HepG2 (cell line): ENCODE data around the gene TAB2.

Source experiments
- CREB1 ChIP-seq, 2 experiments: fragments of 450-650 bp in 1 of 2; IDR thresholded peaks; 2 replicates each; pipeline ENCODE4 v1.6.1; 2016 to 2017; ENCODE audit warnings: control low read depth in 1 of 2, mild to moderate bottlenecking in 1 of 2, missing compliant biosample characterization in 1 of 2, missing genetic modification characterization in 1 of 2
- DDIT3 ChIP-seq: sonication (generic); formaldehyde crosslinking; IDR thresholded peaks from 2 replicates; pipeline ENCODE4 v1.4.0; 2020; ENCODE audit warnings: mild to moderate bottlenecking, missing genetic modification reagents
- EP300 ChIP-seq, 3 experiments: sonication (generic) in 1 of 3; formaldehyde crosslinking in 1 of 3; IDR thresholded peaks; 2 replicates each; pipeline versions ENCODE4 v1.5.1 to v1.6.1; 2011 to 2020; ENCODE audit warnings: low read depth in 2 of 3, low read length in 2 of 3, borderline replicate concordance in 1 of 3, improper control_type of control experiment in 1 of 3, mild to moderate bottlenecking in 1 of 3, missing genetic modification reagents in 1 of 3, moderate library complexity in 1 of 3
- RBM22 ChIP-seq: fragments of 200-400 bp; formaldehyde crosslinking; optimal IDR thresholded peaks from 2 replicates; pipeline ENCODE3; 2017; ENCODE audit warnings: mild to moderate bottlenecking, low read length, moderate library complexity
- ZNF24 ChIP-seq: fragments of 450-650 bp; IDR thresholded peaks from 2 replicates; pipeline ENCODE4 v1.6.1; 2017; ENCODE audit warnings: antibody characterized with exemption, mild to moderate bottlenecking
- ZNF839 ChIP-seq: sonication (generic); formaldehyde crosslinking; IDR thresholded peaks from 2 replicates; pipeline ENCODE4 v1.4.0; 2020; ENCODE audit warnings: missing genetic modification reagents, mild to moderate bottlenecking, borderline replicate concordance
- TF ChIP-seq, protein P1 (sequence below): sonication (generic); formaldehyde crosslinking; IDR thresholded peaks from 2 replicates; pipeline ENCODE4 v1.5.0; 2020; ENCODE audit warnings: mild to moderate bottlenecking, missing genetic modification reagents, moderate library complexity
- TF ChIP-seq, protein P2 (sequence below): sonication (generic); formaldehyde crosslinking; IDR thresholded peaks from 2 replicates; pipeline ENCODE4 v1.8.0; 2022; ENCODE audit warnings: low read depth, missing genetic modification reagents

- TF ChIP-seq ZNF24 (no peak), ZNF839 (CRISPR knock-in tag) (no peak), EP300 (IDR thresholded peaks at IDR 0.05; ENCODE audit: low read depth in 2 of 2, low read length in 2 of 2) (no peak), EP300 (CRISPR knock-in tag; IDR thresholded peaks at IDR 0.05; ENCODE audit: borderline replicate concordance) (no peak), RBM22 (no peak), DDIT3 (CRISPR knock-in tag) (no peak), CREB1 (IDR thresholded peaks at IDR 0.05) (no peak), CREB1 (CRISPR knock-in tag; IDR thresholded peaks at IDR 0.05) (no peak)
- TF ChIP-seq, protein P1, sequence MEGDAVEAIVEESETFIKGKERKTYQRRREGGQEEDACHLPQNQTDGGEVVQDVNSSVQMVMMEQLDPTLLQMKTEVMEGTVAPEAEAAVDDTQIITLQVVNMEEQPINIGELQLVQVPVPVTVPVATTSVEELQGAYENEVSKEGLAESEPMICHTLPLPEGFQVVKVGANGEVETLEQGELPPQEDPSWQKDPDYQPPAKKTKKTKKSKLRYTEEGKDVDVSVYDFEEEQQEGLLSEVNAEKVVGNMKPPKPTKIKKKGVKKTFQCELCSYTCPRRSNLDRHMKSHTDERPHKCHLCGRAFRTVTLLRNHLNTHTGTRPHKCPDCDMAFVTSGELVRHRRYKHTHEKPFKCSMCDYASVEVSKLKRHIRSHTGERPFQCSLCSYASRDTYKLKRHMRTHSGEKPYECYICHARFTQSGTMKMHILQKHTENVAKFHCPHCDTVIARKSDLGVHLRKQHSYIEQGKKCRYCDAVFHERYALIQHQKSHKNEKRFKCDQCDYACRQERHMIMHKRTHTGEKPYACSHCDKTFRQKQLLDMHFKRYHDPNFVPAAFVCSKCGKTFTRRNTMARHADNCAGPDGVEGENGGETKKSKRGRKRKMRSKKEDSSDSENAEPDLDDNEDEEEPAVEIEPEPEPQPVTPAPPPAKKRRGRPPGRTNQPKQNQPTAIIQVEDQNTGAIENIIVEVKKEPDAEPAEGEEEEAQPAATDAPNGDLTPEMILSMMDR (CRISPR knock-in tag): no peak
- TF ChIP-seq, protein P2, sequence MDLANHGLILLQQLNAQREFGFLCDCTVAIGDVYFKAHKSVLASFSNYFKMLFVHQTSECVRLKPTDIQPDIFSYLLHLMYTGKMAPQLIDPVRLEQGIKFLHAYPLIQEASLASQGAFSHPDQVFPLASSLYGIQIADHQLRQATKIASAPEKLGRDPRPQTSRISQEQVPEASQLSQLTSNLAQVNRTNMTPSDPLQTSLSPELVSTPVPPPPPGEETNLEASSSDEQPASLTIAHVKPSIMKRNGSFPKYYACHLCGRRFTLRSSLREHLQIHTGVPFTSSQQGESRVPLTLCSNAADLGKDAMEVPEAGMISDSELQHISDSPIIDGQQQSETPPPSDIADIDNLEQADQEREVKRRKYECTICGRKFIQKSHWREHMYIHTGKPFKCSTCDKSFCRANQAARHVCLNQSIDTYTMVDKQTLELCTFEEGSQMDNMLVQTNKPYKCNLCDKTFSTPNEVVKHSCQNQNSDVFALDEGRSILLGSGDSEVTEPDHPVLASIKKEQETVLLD (CRISPR knock-in tag): no peak
Observed at GRCh38 chr6:149320796-149321195, 3.3 kb downstream of the TAB2 start.
